GM12878 (cell line): ENCODE results near the gene GABBR2. TPM values are rescaled to one million over a fixed set of nuclear protein-coding genes. Genes with fewer than 3 reads are reported as not detected.

Experiments used
- ATAC-seq: fragments of 200-7000 bp; cut with Tn5 transposase; 3 replicates; pipeline ENCODE4 v1.9.1; 2020; ENCODE audit warnings: mild to moderate bottlenecking, moderate library complexity
- BruUV-seq: library from RNA; stranded (reverse); fragments of 400-500 nt; replicated peaks from 2 replicates; lab custom pipeline; 2021; lab: Mats Ljungman, UMichigan
- CTCF ChIA-PET: fragments of 300-600 bp; sonication (Branson Sonifier 250); formaldehyde crosslinking; extraction: SDS; loops from one replicate; lab custom pipeline; 2021; ENCODE audit warnings: inconsistent platforms; lab: Yijun Ruan, JAX
- POLR2A ChIA-PET: fragments of 350-600 bp; formaldehyde crosslinking; extraction: SDS; loops from one replicate; lab custom pipeline; 2021; ENCODE audit warnings: inconsistent platforms; lab: Charles Lee
- RAD21 ChIA-PET: fragments of 300-600 bp; sonication (Branson Sonifier 250); formaldehyde crosslinking; loops from one replicate; lab custom pipeline; 2023; ENCODE audit warnings: antibody characterized with exemption; ENCODE audit not compliant: unreplicated experiment; lab: Charles Lee
- SMC1A ChIA-PET: fragments of 300-600 bp; sonication (Branson Sonifier 250); formaldehyde crosslinking; loops from one replicate; lab custom pipeline; 2023; ENCODE audit not compliant: unreplicated experiment, uncharacterized antibody; lab: Charles Lee
- DNase-seq: peaks from one replicate; pipeline ENCODE4 v3.0.0-alpha.2; 2011; ENCODE audit warnings: low read depth, low spot score
- FAIRE-seq: peaks from 3 replicates; lab custom pipeline; 2011; peaks lifted over from hg19 to GRCh38; lab: Jason Lieb, UNC
- H2AFZ ChIP-seq: 2 replicates; pipeline ENCODE4 v1.6.0; 2011; ENCODE audit warnings: low read depth, low read length, control low read depth; ENCODE audit not compliant: control insufficient read depth
- H3K27ac ChIP-seq: 2 replicates; pipeline ENCODE4 v1.5.1; 2011; ENCODE audit warnings: control low read depth; ENCODE audit not compliant: control insufficient read depth, insufficient read depth
- H3K27me3 ChIP-seq, 2 experiments: replicated peaks in 1 of 2; 2 replicates each; pipeline versions ENCODE4 v1.6.0 to v1.6.1; 2011; ENCODE audit warnings: low read length in 1 of 2; ENCODE audit not compliant: control insufficient read depth in 2 of 2, insufficient read depth in 2 of 2
- H3K36me3 ChIP-seq, 2 experiments: 2 replicates each; pipeline ENCODE4 v1.5.1; 2011; ENCODE audit warnings: low read length in 1 of 2; ENCODE audit not compliant: control insufficient read depth in 2 of 2, insufficient read depth in 2 of 2
- H3K4me1 ChIP-seq: 2 replicates; pipeline ENCODE4 v1.6.1; 2011; ENCODE audit warnings: mild to moderate bottlenecking, low read length, moderate library complexity, mixed read lengths; ENCODE audit not compliant: control insufficient read depth, insufficient read depth
- H3K4me2 ChIP-seq: 2 replicates; pipeline ENCODE4 v1.6.0; 2011; ENCODE audit warnings: control low read depth; ENCODE audit not compliant: control insufficient read depth, insufficient read depth
- H3K4me3 ChIP-seq: fragments of 200-600 bp; sonication (generic); 2 replicates; pipeline ENCODE4 v1.5.1; 2016
- H3K79me2 ChIP-seq: 2 replicates; pipeline ENCODE4 v1.6.0; 2011; ENCODE audit warnings: low read length; ENCODE audit not compliant: control insufficient read depth, insufficient read depth
- H3K9ac ChIP-seq: 2 replicates; pipeline ENCODE4 v1.8.0; 2011; ENCODE audit warnings: low read length, control low read depth, mixed read lengths; ENCODE audit not compliant: control insufficient read depth, insufficient read depth
- H3K9me3 ChIP-seq: replicated peaks from 3 replicates; pipeline ENCODE4 v1.5.1; 2011; ENCODE audit warnings: mild to moderate bottlenecking, low read length; ENCODE audit not compliant: control insufficient read depth, insufficient read depth
- H4K20me1 ChIP-seq: 2 replicates; pipeline ENCODE4 v1.6.0; 2011; ENCODE audit not compliant: control insufficient read depth, insufficient read depth
- CHD1 ChIP-seq: IDR thresholded peaks from 2 replicates; pipeline ENCODE4 v1.6.1; 2012; ENCODE audit warnings: low read depth, low read length, improper control_type of control experiment
- EED ChIP-seq: sonication (generic); IDR thresholded peaks from 2 replicates; pipeline ENCODE4 v1.6.1; 2016; ENCODE audit warnings: antibody characterized with exemption, low read depth
- GABPA ChIP-seq: IDR thresholded peaks from 2 replicates; pipeline ENCODE4 v1.6.1; 2014; ENCODE audit warnings: antibody characterized with exemption, low read depth, mild to moderate bottlenecking, inconsistent platforms
- IRF4 ChIP-seq: IDR thresholded peaks from 2 replicates; pipeline ENCODE4 v1.6.1; 2011; ENCODE audit warnings: low read depth, low read length
- KAT2A ChIP-seq: conservative IDR thresholded peaks from 2 replicates; pipeline ENCODE4 v1.6.1; 2011; ENCODE audit warnings: low read depth, low read length; ENCODE audit not compliant: control insufficient read depth
- KLF5 ChIP-seq: fragments of 450-650 bp; IDR thresholded peaks from 2 replicates; pipeline ENCODE4 v1.6.1; 2014; ENCODE audit warnings: mild to moderate bottlenecking; ENCODE audit not compliant: partially characterized antibody
- LARP7 ChIP-seq: fragments of 450-650 bp; IDR thresholded peaks from 2 replicates; pipeline ENCODE4 v1.6.1; 2017; ENCODE audit warnings: mild to moderate bottlenecking
- MEF2B ChIP-seq: fragments of 450-650 bp; IDR thresholded peaks from 2 replicates; pipeline ENCODE4 v1.6.1; 2018; ENCODE audit warnings: mild to moderate bottlenecking, moderate library complexity; ENCODE audit not compliant: partially characterized antibody, poor library complexity, severe bottlenecking
- NBN ChIP-seq: fragments of 450-650 bp; IDR thresholded peaks from 2 replicates; pipeline ENCODE4 v1.6.1; 2016
- RB1 ChIP-seq: fragments of 450-650 bp; formaldehyde crosslinking; IDR thresholded peaks from 2 replicates; pipeline ENCODE4 v1.6.1; 2017; ENCODE audit warnings: mild to moderate bottlenecking, borderline replicate concordance
- SMAD5 ChIP-seq: IDR thresholded peaks from 2 replicates; pipeline ENCODE4 v1.6.1; 2016; ENCODE audit warnings: antibody characterized with exemption, low read depth
- SPI1 ChIP-seq: IDR thresholded peaks from 2 replicates; pipeline ENCODE4 v1.6.1; 2011; ENCODE audit warnings: low read depth, mild to moderate bottlenecking, low read length, moderate library complexity, borderline replicate concordance; ENCODE audit not compliant: insufficient read depth
- WGBS: methylation state at CpG from one replicate; pipeline ENCODE4 v1.1.6; 2016; ENCODE audit warnings: low lambda C conversion rate; ENCODE audit not compliant: insufficient replicate concordance, insufficient coverage; ENCODE audit errors: missing lambda C conversion rate; 5-methylcytosine and 5-hydroxymethylcytosine counted together
- in situ Hi-C: fragments of 300-500 bp; cut with MboI; formaldehyde crosslinking; loops from 9 replicates; pipeline ENCODE4 v1.14.3; 2018; ENCODE audit warnings: mixed read lengths
- intact Hi-C: fragments of 100-400 bp; cut with micrococcal nuclease; formaldehyde crosslinking; loops from one replicate; pipeline ENCODE4 v1.14.2; 2022; ENCODE audit not compliant: unreplicated experiment
- polyA plus RNA-seq, 11 experiments: library from polyadenylated mRNA; depleted of rRNA in 4 of 11; unstranded in 6 of 11; stranded (reverse) in 5 of 11; fragments of >200 nt; fragmentation: Nextera tagmentation in 4 of 11; fragmentation: Illumina TruSeq in 1 of 11; extraction: Ambion mirVana in 4 of 11; extraction: Trizol in 1 of 11; gene quantifications; 1 replicate in 1 of 11; 2 replicates in 10 of 11; pipeline versions ENCODE4 v1.2.1 to v1.2.3, GENCODE V29; 2011 to 2016; ENCODE audit warnings: inconsistent platforms in 2 of 11, missing spikeins in 2 of 11, low read depth in 1 of 11
- total RNA-seq, 4 experiments: library from RNA; depleted of rRNA in 3 of 4; stranded (reverse); fragments of >200 nt in 3 of 4; fragmentation: Illumina TruSeq in 1 of 4; extraction: Trizol in 1 of 4; gene quantifications; 2 replicates each; pipeline versions ENCODE4 v1.2.1 to v1.2.3, GENCODE V29; 2013 to 2021
- TF ChIP-seq, protein P1 (sequence below): fragments of 450-650 bp; formaldehyde crosslinking; IDR thresholded peaks from 2 replicates; pipeline ENCODE4 v1.5.0; 2022; ENCODE audit warnings: mild to moderate bottlenecking, missing genetic modification characterization
- TF ChIP-seq, protein P2 (sequence below): fragments of 450-650 bp; IDR thresholded peaks from 2 replicates; pipeline ENCODE4 v1.6.1; 2017; ENCODE audit warnings: low read depth, mild to moderate bottlenecking, moderate library complexity
- TF ChIP-seq, protein P3 (sequence below): fragments of 450-650 bp; IDR thresholded peaks from 2 replicates; pipeline ENCODE4 v1.6.1; 2017; ENCODE audit warnings: mild to moderate bottlenecking, low read depth, inconsistent platforms; ENCODE audit not compliant: poor library complexity, severe bottlenecking

The GABBR2 gene
- total and polyA plus RNA-seq, 10 of the 15 experiments (the other 5 are each of a cell fraction or from before 2014, with no cell fraction given): 0.02 to 2.2 (median 0.06) TPM; not detected in 2

DNA sequence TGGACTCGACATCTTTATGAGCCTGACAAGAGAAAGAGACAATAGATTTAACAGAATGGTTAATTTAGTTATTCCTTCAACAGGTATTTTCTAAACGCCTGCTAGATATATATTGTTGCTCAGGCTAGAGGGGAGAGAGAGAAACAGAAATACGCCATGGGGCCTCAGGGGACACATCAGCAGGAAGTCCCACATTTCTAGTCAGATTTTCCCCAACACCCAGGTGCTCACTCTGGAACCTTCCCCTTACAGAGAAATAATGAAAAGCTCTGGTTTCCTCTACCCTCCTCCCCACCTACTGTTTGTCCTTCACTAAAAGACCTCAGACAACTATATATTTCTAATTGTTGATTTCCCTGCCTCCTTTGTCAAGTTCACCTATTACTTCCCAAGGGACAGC lies 323.0 kb downstream of the GABBR2 start:
- DNase-seq: no peak
- H3K79me2 ChIP-seq: no peaks in the 10 kb centered on the region
- no peak overlapping the region for H3K4me2 ChIP-seq
- peaks cover 4% of the 10 kb centered on the region; the same call in 1 of the 2 replicates for H3K4me1 ChIP-seq
- H3K36me3 ChIP-seq: no peaks in the 10 kb centered on the region
- H3K9me3 ChIP-seq: no peaks in the 10 kb centered on the region; the same call in 2 of the 3 replicates
- intact Hi-C loops: no loop called here
- no peak overlapping the region for H2AFZ ChIP-seq
- H3K4me3 ChIP-seq: no peak overlapping the region
- no peak overlapping the region for H3K9ac ChIP-seq
- H4K20me1 ChIP-seq: no peaks in the 10 kb centered on the region
- in situ Hi-C loops: no loop called here
- peak; percentile 37; the same call in 1 of the 3 replicates for ATAC-seq
- H3K27me3 ChIP-seq: no peaks in the 10 kb centered on the region
- 14% methylated on average over 3 of the region's 3 CpGs for WGBS
- no peak for FAIRE-seq
- ChIA-PET RAD21 (no interaction called here), POLR2A (interaction anchor here (0.6 to 0.7 kb wide), 3 partner anchors 27 to 972 kb away, joined by 3 to 4 read pairs (median 4); no protein-coding TSS in a partner anchor), CTCF (no interaction called here), SMC1A (no interaction called here)
- no peak overlapping the region for H3K27ac ChIP-seq
- no TSS peak for BruUV-seq
- TF ChIP-seq EED (no peak), SMAD5 (no peak), KLF5 (no peak), MEF2B (peak; percentile 76), KAT2A (no peak), SPI1 (no peak), LARP7 (no peak), CHD1 (no peak), RB1 (no peak), IRF4 (no peak), GABPA (peak; percentile 32; the same call in 1 of the 2 replicates), NBN (no peak)
- TF ChIP-seq, protein P1, sequence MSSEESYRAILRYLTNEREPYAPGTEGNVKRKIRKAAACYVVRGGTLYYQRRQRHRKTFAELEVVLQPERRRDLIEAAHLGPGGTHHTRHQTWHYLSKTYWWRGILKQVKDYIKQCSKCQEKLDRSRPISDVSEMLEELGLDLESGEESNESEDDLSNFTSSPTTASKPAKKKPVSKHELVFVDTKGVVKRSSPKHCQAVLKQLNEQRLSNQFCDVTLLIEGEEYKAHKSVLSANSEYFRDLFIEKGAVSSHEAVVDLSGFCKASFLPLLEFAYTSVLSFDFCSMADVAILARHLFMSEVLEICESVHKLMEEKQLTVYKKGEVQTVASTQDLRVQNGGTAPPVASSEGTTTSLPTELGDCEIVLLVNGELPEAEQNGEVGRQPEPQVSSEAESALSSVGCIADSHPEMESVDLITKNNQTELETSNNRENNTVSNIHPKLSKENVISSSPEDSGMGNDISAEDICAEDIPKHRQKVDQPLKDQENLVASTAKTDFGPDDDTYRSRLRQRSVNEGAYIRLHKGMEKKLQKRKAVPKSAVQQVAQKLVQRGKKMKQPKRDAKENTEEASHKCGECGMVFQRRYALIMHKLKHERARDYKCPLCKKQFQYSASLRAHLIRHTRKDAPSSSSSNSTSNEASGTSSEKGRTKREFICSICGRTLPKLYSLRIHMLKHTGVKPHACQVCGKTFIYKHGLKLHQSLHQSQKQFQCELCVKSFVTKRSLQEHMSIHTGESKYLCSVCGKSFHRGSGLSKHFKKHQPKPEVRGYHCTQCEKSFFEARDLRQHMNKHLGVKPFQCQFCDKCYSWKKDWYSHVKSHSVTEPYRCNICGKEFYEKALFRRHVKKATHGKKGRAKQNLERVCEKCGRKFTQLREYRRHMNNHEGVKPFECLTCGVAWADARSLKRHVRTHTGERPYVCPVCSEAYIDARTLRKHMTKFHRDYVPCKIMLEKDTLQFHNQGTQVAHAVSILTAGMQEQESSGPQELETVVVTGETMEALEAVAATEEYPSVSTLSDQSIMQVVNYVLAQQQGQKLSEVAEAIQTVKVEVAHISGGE (CRISPR knock-in tag): peak; percentile 51
- TF ChIP-seq, protein P2, sequence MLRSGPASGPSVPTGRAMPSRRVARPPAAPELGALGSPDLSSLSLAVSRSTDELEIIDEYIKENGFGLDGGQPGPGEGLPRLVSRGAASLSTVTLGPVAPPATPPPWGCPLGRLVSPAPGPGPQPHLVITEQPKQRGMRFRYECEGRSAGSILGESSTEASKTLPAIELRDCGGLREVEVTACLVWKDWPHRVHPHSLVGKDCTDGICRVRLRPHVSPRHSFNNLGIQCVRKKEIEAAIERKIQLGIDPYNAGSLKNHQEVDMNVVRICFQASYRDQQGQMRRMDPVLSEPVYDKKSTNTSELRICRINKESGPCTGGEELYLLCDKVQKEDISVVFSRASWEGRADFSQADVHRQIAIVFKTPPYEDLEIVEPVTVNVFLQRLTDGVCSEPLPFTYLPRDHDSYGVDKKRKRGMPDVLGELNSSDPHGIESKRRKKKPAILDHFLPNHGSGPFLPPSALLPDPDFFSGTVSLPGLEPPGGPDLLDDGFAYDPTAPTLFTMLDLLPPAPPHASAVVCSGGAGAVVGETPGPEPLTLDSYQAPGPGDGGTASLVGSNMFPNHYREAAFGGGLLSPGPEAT: 0 out of 2 replicates have a peak, but pooled peaks have one; percentile 24
- TF ChIP-seq, protein P3, sequence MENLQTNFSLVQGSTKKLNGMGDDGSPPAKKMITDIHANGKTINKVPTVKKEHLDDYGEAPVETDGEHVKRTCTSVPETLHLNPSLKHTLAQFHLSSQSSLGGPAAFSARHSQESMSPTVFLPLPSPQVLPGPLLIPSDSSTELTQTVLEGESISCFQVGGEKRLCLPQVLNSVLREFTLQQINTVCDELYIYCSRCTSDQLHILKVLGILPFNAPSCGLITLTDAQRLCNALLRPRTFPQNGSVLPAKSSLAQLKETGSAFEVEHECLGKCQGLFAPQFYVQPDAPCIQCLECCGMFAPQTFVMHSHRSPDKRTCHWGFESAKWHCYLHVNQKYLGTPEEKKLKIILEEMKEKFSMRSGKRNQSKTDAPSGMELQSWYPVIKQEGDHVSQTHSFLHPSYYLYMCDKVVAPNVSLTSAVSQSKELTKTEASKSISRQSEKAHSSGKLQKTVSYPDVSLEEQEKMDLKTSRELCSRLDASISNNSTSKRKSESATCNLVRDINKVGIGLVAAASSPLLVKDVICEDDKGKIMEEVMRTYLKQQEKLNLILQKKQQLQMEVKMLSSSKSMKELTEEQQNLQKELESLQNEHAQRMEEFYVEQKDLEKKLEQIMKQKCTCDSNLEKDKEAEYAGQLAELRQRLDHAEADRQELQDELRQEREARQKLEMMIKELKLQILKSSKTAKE: no peak
